Mucosa of rectum (tissue), 2 donors: ENCODE data around the gene CASQ2.
A peak's percentile ranks its signal among the peaks of the same experiment; 100 is the strongest.

Experiments used
- H3K27ac ChIP-seq, 2 donors: one replicate each; pipeline ENCODE4 v1.7.0; 2013; ENCODE audit warnings: inconsistent platforms in 2 of 2, low read depth in 2 of 2, low read length in 2 of 2
- H3K27me3 ChIP-seq, 2 donors: one replicate each; pipeline ENCODE4 v1.7.0; 2013; ENCODE audit warnings: low read length in 2 of 2; ENCODE audit not compliant: control insufficient read depth in 2 of 2, insufficient read depth in 2 of 2
- H3K36me3 ChIP-seq, 2 donors: one replicate each; pipeline ENCODE4 v1.7.0; 2013; ENCODE audit warnings: low read length in 2 of 2; ENCODE audit not compliant: control insufficient read depth in 2 of 2, insufficient read depth in 2 of 2
- H3K4me1 ChIP-seq, 2 donors: one replicate each; pipeline ENCODE4 v1.7.0; 2013; ENCODE audit warnings: low read length in 2 of 2, mild to moderate bottlenecking in 1 of 2; ENCODE audit not compliant: control insufficient read depth in 2 of 2, insufficient read depth in 2 of 2
- H3K4me3 ChIP-seq, 2 donors: one replicate each; pipeline ENCODE4 v1.7.0; 2013; ENCODE audit warnings: low read length in 2 of 2
- H3K9ac ChIP-seq, 2 donors: one replicate each; pipeline ENCODE4 v1.7.0; 2013; ENCODE audit warnings: low read length in 2 of 2, low read depth in 1 of 2, mild to moderate bottlenecking in 1 of 2
- H3K9me3 ChIP-seq, 2 donors: one replicate each; pipeline ENCODE4 v1.7.0; 2013; ENCODE audit warnings: low read length in 2 of 2; ENCODE audit not compliant: control insufficient read depth in 2 of 2
- donor health status: healthy.
- donor health status: Normal muscosa, but diverticular disease.

The CASQ2 gene

DNA sequence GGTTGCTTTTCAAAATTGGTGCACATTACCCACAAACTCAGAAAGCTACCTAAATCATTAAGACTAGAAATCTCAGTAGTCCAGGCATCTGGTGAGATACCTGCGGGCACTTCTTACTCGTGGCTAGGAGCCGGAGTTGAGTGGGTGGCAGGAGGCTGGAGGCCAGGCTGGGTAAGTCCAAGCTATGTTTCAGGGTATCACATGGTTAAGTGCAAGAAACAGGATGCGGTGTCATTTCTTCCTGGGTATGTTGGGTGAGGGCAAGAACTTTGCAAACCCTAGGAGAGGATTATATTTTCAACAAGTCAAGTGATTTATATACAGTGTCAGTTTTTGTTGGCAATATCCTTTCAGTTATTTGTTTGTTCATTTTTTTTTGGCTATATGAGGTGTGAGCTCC is 85.7 kb downstream of the CASQ2 start:
- Histone ChIP-seq H3K9ac (no peak overlapping the region), H3K4me1 (no peaks in the 10 kb centered on the region), H3K36me3 (peaks cover 35 to 39% of the 10 kb centered on the region in 2 donors), H3K4me3 (no peak overlapping the region), H3K27ac (no peak overlapping the region), H3K27me3 (no peaks in the 10 kb centered on the region), H3K9me3 (no peaks in the 10 kb centered on the region)

DNA sequence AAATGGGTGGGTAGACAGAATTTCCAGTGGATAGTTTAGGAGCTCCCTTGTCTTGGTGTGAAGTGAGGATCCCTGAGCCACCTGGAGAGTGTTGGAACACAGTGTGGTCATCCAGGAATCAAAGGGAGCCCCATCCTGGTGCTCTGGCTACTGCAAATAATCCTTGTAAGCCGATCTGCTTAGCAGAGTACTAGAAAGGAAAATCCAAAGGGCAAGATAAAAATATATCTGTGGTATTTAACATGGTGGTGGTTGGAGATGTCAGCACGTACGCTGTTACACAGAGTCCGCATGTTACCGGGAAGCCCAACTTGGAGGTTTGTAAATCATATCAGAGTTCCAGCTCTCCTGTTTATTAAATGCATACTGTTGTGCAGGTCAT is 87.8 kb downstream of the CASQ2 start:
- Histone ChIP-seq H3K9me3 (no peaks in the 10 kb centered on the region), H3K4me1 (peaks cover 7 to 15% of the 10 kb centered on the region in 2 donors), H3K27me3 (no peaks in the 10 kb centered on the region), H3K36me3 (peaks cover 28 to 32% of the 10 kb centered on the region in 2 donors), H3K4me3 (no peak overlapping the region), H3K27ac (no peak overlapping the region), H3K9ac (no peak overlapping the region)

- no peaks in the 10 kb centered on the region for H3K27me3 ChIP-seq
- no peak overlapping the region for H3K9ac ChIP-seq
- peaks cover 16% of the 10 kb centered on the region in 2 donors for H3K36me3 ChIP-seq
- H3K4me3 ChIP-seq = no peak overlapping the region
- H3K9me3 ChIP-seq = no peaks in the 10 kb centered on the region
- peaks cover 7 to 19% of the 10 kb centered on the region in 2 donors for H3K4me1 ChIP-seq
- H3K27ac ChIP-seq = peak overlapping the region; percentile 34 to 38
Measured at GRCh38 chr1:115679141-115679611, 89.3 kb downstream of the CASQ2 start.

GRCh38 chr1:115678141-115678540 is 90.4 kb downstream of the CASQ2 start:
- Histone ChIP-seq H3K9ac (no peak overlapping the region), H3K36me3 (peaks cover 10 to 15% of the 10 kb centered on the region in 2 donors), H3K27ac (peak overlapping the region in 1 of 2 donors; percentile 38), H3K27me3 (no peaks in the 10 kb centered on the region), H3K4me1 (peaks cover 7 to 19% of the 10 kb centered on the region in 2 donors), H3K4me3 (no peak overlapping the region), H3K9me3 (no peaks in the 10 kb centered on the region)

DNA sequence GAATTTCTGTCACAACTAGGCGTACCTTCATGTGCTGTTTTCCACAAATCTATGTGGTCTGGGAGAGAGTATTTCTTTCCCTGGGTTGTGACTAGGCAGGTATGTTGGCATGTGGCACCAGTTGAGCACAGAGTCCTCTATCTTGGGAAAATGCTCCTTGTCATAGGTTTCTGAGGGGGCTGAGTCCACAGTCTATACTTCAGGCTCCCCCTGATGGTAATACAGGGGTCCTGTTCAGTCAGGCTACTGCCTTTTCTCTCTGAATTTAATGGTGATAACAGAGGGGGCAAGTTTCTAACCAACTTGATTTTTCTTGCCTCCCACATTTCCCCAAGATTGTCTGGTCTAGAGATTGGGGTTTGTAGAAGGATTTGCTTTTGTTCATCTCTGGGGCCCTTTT is 90.9 kb downstream of the CASQ2 start:
- no peaks in the 10 kb centered on the region for H3K9me3 ChIP-seq
- no peak overlapping the region for H3K9ac ChIP-seq
- H3K27me3 ChIP-seq = no peaks in the 10 kb centered on the region
- no peak overlapping the region for H3K4me3 ChIP-seq
- peaks cover 7 to 19% of the 10 kb centered on the region in 2 donors for H3K4me1 ChIP-seq
- H3K27ac ChIP-seq = no peak overlapping the region
- peaks cover 8 to 12% of the 10 kb centered on the region in 2 donors for H3K36me3 ChIP-seq

DNA sequence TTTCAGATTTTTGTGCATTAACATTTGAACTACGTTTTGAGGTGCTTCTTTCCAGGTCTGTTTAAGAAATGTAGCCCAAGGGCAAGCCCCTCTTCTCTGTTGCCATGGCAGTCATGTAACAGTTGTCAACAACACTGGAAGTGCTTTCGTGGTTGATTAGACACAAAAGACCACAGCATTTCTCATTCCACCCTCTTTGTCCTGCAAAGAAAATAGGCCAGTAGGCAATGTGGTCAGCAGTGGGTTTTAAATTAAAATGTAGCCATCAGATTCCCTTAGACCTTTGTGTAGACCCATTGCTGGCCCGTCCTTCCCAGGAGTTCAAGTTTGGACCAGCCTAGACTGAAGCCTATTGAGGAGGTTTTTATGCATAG is 91.3 kb downstream of the CASQ2 start:
- Histone ChIP-seq H3K27me3 (no peaks in the 10 kb centered on the region), H3K27ac (no peak overlapping the region), H3K9me3 (no peaks in the 10 kb centered on the region)

GRCh38 chr1:115676498-115677181 is 91.9 kb downstream of the CASQ2 start:
- H3K4me1 ChIP-seq = peaks cover 14 to 27% of the 10 kb centered on the region in 2 donors
- H3K27ac ChIP-seq = peak overlapping the region; percentile 2 to 50
- H3K36me3 ChIP-seq = peaks cover 5 to 10% of the 10 kb centered on the region in 2 donors
- H3K9ac ChIP-seq = no peak overlapping the region
- no peaks in the 10 kb centered on the region for H3K9me3 ChIP-seq
- no peak overlapping the region for H3K4me3 ChIP-seq
- H3K27me3 ChIP-seq = no peaks in the 10 kb centered on the region

More for the DNA sequence above, 91.3 kb downstream of the CASQ2 start:
- Histone ChIP-seq H3K9ac (no peak overlapping the region), H3K36me3 (peaks cover 5 to 10% of the 10 kb centered on the region in 2 donors), H3K4me3 (no peak overlapping the region), H3K4me1 (peaks cover 9 to 22% of the 10 kb centered on the region in 2 donors)

GRCh38 chr1:115672224-115673009 is 96.1 kb downstream of the CASQ2 start:
- no peak overlapping the region for H3K9ac ChIP-seq
- H3K4me3 ChIP-seq = no peak overlapping the region
- H3K27ac ChIP-seq = no peak overlapping the region
- no peaks in the 10 kb centered on the region for H3K9me3 ChIP-seq
- peaks cover 7 to 8% of the 10 kb centered on the region in 2 donors for H3K36me3 ChIP-seq
- H3K27me3 ChIP-seq = no peaks in the 10 kb centered on the region
- peaks cover 31 to 44% of the 10 kb centered on the region in 2 donors for H3K4me1 ChIP-seq

DNA sequence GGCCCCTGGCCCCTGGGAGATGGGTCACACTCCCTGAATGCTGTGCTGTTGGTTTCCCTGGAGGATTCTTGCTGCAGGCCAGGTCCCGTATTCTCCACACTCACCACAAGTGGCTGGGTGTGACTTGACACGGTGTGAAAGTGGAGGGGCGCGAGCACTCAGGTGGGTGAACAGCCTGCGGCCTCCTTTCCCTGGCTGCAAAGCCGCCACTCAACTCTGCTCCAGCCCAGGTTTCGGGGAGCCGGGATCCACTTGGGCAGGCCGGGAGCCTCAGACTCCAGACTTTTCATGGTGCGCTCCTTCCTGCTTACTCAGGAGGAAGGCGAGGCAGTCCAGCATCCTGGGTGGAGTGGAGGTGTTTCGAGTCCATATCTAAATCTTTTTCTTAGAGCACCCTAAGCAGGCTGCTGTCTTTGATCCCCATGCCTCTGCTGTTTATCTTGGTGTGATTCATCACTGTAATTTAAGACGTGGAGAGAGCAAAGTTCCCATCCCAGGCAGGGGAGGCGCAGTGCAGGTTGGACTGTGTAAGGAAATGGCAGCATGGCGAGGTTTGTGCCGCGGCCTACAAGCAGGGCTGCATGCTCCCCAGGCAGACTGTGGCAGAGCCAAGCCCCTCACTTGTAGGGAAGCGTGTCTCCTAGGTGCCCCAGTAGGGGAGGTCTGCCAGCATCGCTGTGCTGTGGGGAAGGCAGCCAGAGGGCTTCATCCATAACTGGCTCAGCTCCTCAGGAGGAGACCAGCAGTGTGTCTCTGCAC is 97.2 kb downstream of the CASQ2 start:
- Histone ChIP-seq H3K27ac (peak overlapping the region; percentile 74), H3K4me1 (peaks cover 29 to 35% of the 10 kb centered on the region in 2 donors)

More for the DNA sequence above, 97.2 kb downstream of the CASQ2 start:
- Histone ChIP-seq H3K36me3 (peaks cover 11% of the 10 kb centered on the region in 2 donors), H3K9ac (peak overlapping the region in 1 of 2 donors; percentile 53), H3K9me3 (no peaks in the 10 kb centered on the region), H3K4me3 (peak overlapping the region in 1 of 2 donors; percentile 17), H3K27me3 (no peaks in the 10 kb centered on the region)
